Vagina (tissue), 2 donors: Measurements from ENCODE around the gene RNF4.

ENCODE experiments used
- CTCF ChIP-seq, 3 experiments: fragments of 450-650 bp in 2 of 3; fragments of 200-600 bp in 1 of 3; sonication (generic) in 1 of 3; IDR thresholded peaks; one replicate each; pipeline ENCODE4 v1.5.1; 2017 to 2019; ENCODE audit warnings: antibody characterized with exemption in 3 of 3, mild to moderate bottlenecking in 2 of 3, moderate library complexity in 2 of 3
- POLR2A ChIP-seq, 2 donors: fragments of 450-650 bp; IDR thresholded peaks; one replicate each; pipeline ENCODE4 v1.6.1; 2017; ENCODE audit warnings: antibody characterized with exemption in 2 of 2, mild to moderate bottlenecking in 2 of 2, moderate library complexity in 2 of 2
- POLR2AphosphoS5 ChIP-seq, 2 donors: sonication (generic); formaldehyde crosslinking; IDR thresholded peaks; one replicate each; pipeline ENCODE4 v1.9.0; 2017; ENCODE audit warnings: antibody characterized with exemption in 2 of 2, mild to moderate bottlenecking in 2 of 2, low read depth in 1 of 2; ENCODE audit not compliant: insufficient read depth in 1 of 2

GRCh38 chr4:2436761-2437474 lies 32.0 kb upstream of the RNF4 start:
- TF ChIP-seq CTCF (IDR thresholded peaks at IDR 0.05) (no peak), POLR2AphosphoS5 (IDR thresholded peaks at IDR 0.05; ENCODE audit: insufficient read depth in 1 of 2, low read depth in 1 of 2) (no peak), POLR2A (IDR thresholded peaks at IDR 0.05) (no peak)
